HEK293 (cell line): ENCODE data around the gene SEPTIN5.
A peak's percentile ranks its signal among the peaks of the same experiment; 100 is the strongest.

ENCODE experiments used
- BCL11A ChIP-seq: fragments of 450-650 bp; formaldehyde crosslinking; IDR thresholded peaks from 2 replicates; pipeline ENCODE4 v1.5.1; 2016; ENCODE audit warnings: low read depth, missing biosample characterization, missing genetic modification characterization
- EGR2 ChIP-seq: fragments of 450-650 bp; formaldehyde crosslinking; IDR thresholded peaks from 2 replicates; pipeline ENCODE4 v1.5.1; 2016; ENCODE audit warnings: low read depth, missing biosample characterization, missing genetic modification characterization
- IKZF3 ChIP-seq: fragments of 450-650 bp; IDR thresholded peaks from 2 replicates; pipeline ENCODE4 v1.5.0; 2018; ENCODE audit warnings: missing biosample characterization, mild to moderate bottlenecking, missing genetic modification characterization, moderate library complexity
- KLF10 ChIP-seq: fragments of 450-650 bp; IDR thresholded peaks from 2 replicates; pipeline ENCODE4 v1.5.1; 2018; ENCODE audit warnings: missing biosample characterization, mild to moderate bottlenecking, missing genetic modification characterization
- KLF16 ChIP-seq: fragments of 450-650 bp; formaldehyde crosslinking; IDR thresholded peaks from 2 replicates; pipeline ENCODE4 v1.5.1; 2017; ENCODE audit warnings: missing biosample characterization, missing genetic modification characterization
- KLF9 ChIP-seq: fragments of 450-650 bp; formaldehyde crosslinking; IDR thresholded peaks from 2 replicates; pipeline ENCODE4 v1.5.1; 2016; ENCODE audit warnings: missing biosample characterization, missing genetic modification characterization, low read depth
- MEIS1 ChIP-seq: sonication (generic); formaldehyde crosslinking; IDR thresholded peaks from 2 replicates; pipeline ENCODE4 v1.8.1; 2022; ENCODE audit warnings: missing genetic modification reagents, mild to moderate bottlenecking, borderline replicate concordance
- MYNN ChIP-seq: fragments of 450-650 bp; formaldehyde crosslinking; IDR thresholded peaks from 2 replicates; pipeline ENCODE4 v1.5.1; 2016; ENCODE audit warnings: missing biosample characterization, missing genetic modification characterization, borderline replicate concordance
- PATZ1 ChIP-seq: fragments of 450-650 bp; formaldehyde crosslinking; IDR thresholded peaks from 2 replicates; pipeline ENCODE4 v1.5.1; 2016; ENCODE audit warnings: missing biosample characterization, missing genetic modification characterization
- PRDM4 ChIP-seq: fragments of 450-650 bp; formaldehyde crosslinking; IDR thresholded peaks from 2 replicates; pipeline ENCODE4 v1.5.1; 2017; ENCODE audit warnings: missing biosample characterization, missing genetic modification characterization
- SP3 ChIP-seq: fragments of 450-650 bp; formaldehyde crosslinking; IDR thresholded peaks from 2 replicates; pipeline ENCODE4 v1.5.1; 2016; ENCODE audit warnings: missing biosample characterization, missing genetic modification characterization
- WT1 ChIP-seq: fragments of 450-650 bp; formaldehyde crosslinking; IDR thresholded peaks from 2 replicates; pipeline ENCODE4 v1.5.1; 2016; ENCODE audit warnings: missing biosample characterization, missing genetic modification characterization
- ZBTB48 ChIP-seq: fragments of 450-650 bp; formaldehyde crosslinking; IDR thresholded peaks from 2 replicates; pipeline ENCODE4 v1.5.1; 2016; ENCODE audit warnings: missing biosample characterization, missing genetic modification characterization
- ZBTB7A ChIP-seq: fragments of 450-650 bp; formaldehyde crosslinking; IDR thresholded peaks from 2 replicates; pipeline ENCODE4 v1.5.1; 2016; ENCODE audit warnings: low read depth, missing biosample characterization, missing genetic modification characterization
- ZFP3 ChIP-seq: fragments of 450-650 bp; formaldehyde crosslinking; IDR thresholded peaks from 2 replicates; pipeline ENCODE4 v1.5.1; 2016; ENCODE audit warnings: low read depth, missing biosample characterization, missing genetic modification characterization
- ZNF157 ChIP-seq: fragments of 450-650 bp; formaldehyde crosslinking; IDR thresholded peaks from 2 replicates; pipeline ENCODE4 v1.5.1; 2016; ENCODE audit warnings: missing biosample characterization, missing genetic modification characterization
- ZNF16 ChIP-seq: fragments of 450-650 bp; formaldehyde crosslinking; IDR thresholded peaks from 2 replicates; pipeline ENCODE4 v1.5.1; 2016; ENCODE audit warnings: low read depth, missing biosample characterization, missing genetic modification characterization
- ZNF175 ChIP-seq: fragments of 450-650 bp; formaldehyde crosslinking; IDR thresholded peaks from 2 replicates; pipeline ENCODE4 v1.5.1; 2016; ENCODE audit warnings: missing biosample characterization, missing genetic modification characterization
- ZNF211 ChIP-seq: fragments of 450-650 bp; formaldehyde crosslinking; IDR thresholded peaks from 2 replicates; pipeline ENCODE4 v1.5.1; 2016; ENCODE audit warnings: low read depth, missing biosample characterization, missing genetic modification characterization
- ZNF23 ChIP-seq: fragments of 450-650 bp; formaldehyde crosslinking; IDR thresholded peaks from 2 replicates; pipeline ENCODE4 v1.5.1; 2016; ENCODE audit warnings: missing biosample characterization, missing genetic modification characterization, borderline replicate concordance
- ZNF239 ChIP-seq: fragments of 450-650 bp; formaldehyde crosslinking; IDR thresholded peaks from 2 replicates; pipeline ENCODE4 v1.5.1; 2016; ENCODE audit warnings: missing biosample characterization, missing genetic modification characterization
- ZNF24 ChIP-seq: fragments of 450-650 bp; formaldehyde crosslinking; IDR thresholded peaks from 2 replicates; pipeline ENCODE4 v1.5.1; 2016; ENCODE audit warnings: missing biosample characterization, missing genetic modification characterization
- ZNF398 ChIP-seq: fragments of 450-650 bp; formaldehyde crosslinking; IDR thresholded peaks from 2 replicates; pipeline ENCODE4 v1.5.1; 2017; ENCODE audit warnings: missing biosample characterization, missing genetic modification characterization
- ZNF404 ChIP-seq: fragments of 450-650 bp; formaldehyde crosslinking; IDR thresholded peaks from 2 replicates; pipeline ENCODE4 v1.5.1; 2017; ENCODE audit warnings: missing biosample characterization, missing genetic modification characterization
- ZNF530 ChIP-seq: fragments of 450-650 bp; formaldehyde crosslinking; IDR thresholded peaks from 2 replicates; pipeline ENCODE4 v1.5.1; 2016; ENCODE audit warnings: low read depth, missing biosample characterization, missing genetic modification characterization
- ZNF654 ChIP-seq: fragments of 450-650 bp; formaldehyde crosslinking; IDR thresholded peaks from 2 replicates; pipeline ENCODE4 v1.5.1; 2016; ENCODE audit warnings: low read depth, missing biosample characterization, missing genetic modification characterization
- TF ChIP-seq, protein P1 (sequence below): fragments of 450-650 bp; formaldehyde crosslinking; IDR thresholded peaks from 2 replicates; pipeline ENCODE4 v1.5.1; 2017; ENCODE audit warnings: missing biosample characterization, mild to moderate bottlenecking, missing genetic modification characterization, moderate library complexity
- TF ChIP-seq, protein P2 (sequence below): fragments of 450-650 bp; formaldehyde crosslinking; IDR thresholded peaks from 2 replicates; pipeline ENCODE4; 2016; ENCODE audit warnings: missing biosample characterization, missing genetic modification characterization
- TF ChIP-seq, protein P3 (sequence below): fragments of 450-650 bp; formaldehyde crosslinking; IDR thresholded peaks from 2 replicates; pipeline ENCODE4 v1.5.1; 2017; ENCODE audit warnings: missing biosample characterization, missing genetic modification characterization

The SEPTIN5 gene

DNA sequence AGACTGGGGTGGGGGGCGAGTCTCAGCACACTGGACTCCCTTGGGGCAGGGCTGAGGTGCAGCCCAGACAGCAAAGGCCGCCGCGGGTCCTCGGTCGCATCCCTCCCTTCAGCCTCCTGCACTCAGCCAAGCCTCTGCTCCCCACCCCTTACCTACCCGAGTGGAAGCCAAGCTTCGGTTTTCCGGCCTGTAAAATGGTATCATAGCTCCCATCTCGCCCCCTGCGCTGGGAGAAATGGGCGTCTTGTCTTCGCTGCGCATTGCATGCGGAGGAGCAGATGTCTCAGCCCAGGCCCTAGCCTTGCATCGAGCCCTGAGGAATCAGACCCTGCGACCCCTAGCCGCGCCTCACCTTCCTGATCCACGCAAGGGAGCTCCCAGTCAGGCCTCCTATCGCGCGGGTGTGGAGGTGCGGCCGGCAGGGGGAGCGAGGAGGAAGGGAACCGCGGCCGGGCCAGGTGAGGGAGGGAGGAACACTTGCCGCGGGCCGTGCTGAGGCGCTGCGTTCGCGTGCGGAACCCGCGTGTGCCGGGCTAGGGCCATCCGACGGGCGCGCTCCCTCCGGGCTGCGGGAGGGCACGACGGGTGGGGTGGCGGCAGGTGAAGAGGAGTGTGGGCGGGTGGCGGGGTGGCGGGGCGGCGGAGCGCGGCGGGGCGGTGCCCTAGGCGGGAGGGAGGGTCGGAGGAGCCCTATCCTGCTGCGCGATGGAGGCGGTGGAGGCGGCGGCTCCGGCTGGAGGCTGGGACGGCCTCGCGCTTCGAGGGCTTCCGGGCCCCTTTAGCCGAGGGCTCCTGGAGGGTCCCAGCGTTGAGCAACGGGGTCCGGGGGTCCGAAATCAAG is 42.2 kb downstream of the SEPTIN5 start (continued):
- TF ChIP-seq ZBTB7A (no peak; the same call in 1 of the 2 replicates), ZFP3 (tag by site-specific recombination) (peak; percentile 94), ZNF530 (tag by site-specific recombination) (0 out of 2 replicates have a peak, but pooled peaks have one; percentile 51), PATZ1 (tag by site-specific recombination) (peak; percentile 38; the same call in 1 of the 2 replicates), ZNF16 (no peak), ZBTB48 (peak; percentile 95), SP3 (tag by site-specific recombination) (peak; percentile 26), ZNF175 (no peak), ZNF23 (tag by site-specific recombination) (no peak), ZNF404 (tag by site-specific recombination) (no peak), IKZF3 (tag by site-specific recombination) (no peak), ZNF239 (tag by site-specific recombination) (no peak), WT1 (tag by site-specific recombination) (no peak), ZNF654 (peak; percentile 36), BCL11A (tag by site-specific recombination) (peak; percentile 10; the same call in 1 of the 2 replicates), PRDM4 (tag by site-specific recombination) (no peak), ZNF157 (tag by site-specific recombination) (no peak), KLF16 (peak; percentile 38), ZNF211 (tag by site-specific recombination) (no peak), MEIS1 (CRISPR knock-in tag) (no peak), KLF9 (tag by site-specific recombination) (peak; percentile 48), KLF10 (tag by site-specific recombination) (no peak), ZNF398 (peak; percentile 83), MYNN (no peak), ZNF24 (tag by site-specific recombination) (no peak), EGR2 (peak; percentile 56)
- TF ChIP-seq, protein P1, sequence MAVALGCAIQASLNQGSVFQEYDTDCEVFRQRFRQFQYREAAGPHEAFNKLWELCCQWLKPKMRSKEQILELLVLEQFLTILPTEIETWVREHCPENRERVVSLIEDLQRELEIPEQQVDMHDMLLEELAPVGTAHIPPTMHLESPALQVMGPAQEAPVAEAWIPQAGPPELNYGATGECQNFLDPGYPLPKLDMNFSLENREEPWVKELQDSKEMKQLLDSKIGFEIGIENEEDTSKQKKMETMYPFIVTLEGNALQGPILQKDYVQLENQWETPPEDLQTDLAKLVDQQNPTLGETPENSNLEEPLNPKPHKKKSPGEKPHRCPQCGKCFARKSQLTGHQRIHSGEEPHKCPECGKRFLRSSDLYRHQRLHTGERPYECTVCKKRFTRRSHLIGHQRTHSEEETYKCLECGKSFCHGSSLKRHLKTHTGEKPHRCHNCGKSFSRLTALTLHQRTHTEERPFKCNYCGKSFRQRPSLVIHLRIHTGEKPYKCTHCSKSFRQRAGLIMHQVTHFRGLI (tag by site-specific recombination) = no peak
- TF ChIP-seq, protein P2, sequence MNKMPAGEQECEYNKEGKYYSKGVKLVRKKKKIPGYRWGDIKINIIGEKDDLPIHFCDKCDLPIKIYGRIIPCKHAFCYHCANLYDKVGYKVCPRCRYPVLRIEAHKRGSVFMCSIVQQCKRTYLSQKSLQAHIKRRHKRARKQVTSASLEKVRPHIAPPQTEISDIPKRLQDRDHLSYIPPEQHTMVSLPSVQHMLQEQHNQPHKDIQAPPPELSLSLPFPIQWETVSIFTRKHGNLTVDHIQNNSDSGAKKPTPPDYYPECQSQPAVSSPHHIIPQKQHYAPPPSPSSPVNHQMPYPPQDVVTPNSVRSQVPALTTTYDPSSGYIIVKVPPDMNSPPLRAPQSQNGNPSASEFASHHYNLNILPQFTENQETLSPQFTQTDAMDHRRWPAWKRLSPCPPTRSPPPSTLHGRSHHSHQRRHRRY = no peak
- TF ChIP-seq, protein P3, sequence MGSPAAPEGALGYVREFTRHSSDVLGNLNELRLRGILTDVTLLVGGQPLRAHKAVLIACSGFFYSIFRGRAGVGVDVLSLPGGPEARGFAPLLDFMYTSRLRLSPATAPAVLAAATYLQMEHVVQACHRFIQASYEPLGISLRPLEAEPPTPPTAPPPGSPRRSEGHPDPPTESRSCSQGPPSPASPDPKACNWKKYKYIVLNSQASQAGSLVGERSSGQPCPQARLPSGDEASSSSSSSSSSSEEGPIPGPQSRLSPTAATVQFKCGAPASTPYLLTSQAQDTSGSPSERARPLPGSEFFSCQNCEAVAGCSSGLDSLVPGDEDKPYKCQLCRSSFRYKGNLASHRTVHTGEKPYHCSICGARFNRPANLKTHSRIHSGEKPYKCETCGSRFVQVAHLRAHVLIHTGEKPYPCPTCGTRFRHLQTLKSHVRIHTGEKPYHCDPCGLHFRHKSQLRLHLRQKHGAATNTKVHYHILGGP (tag by site-specific recombination) = no peak
